Measurements from ENCODE around the gene UPF1.

Gene UPF1

GRCh38 chr19:18858906-18859646 lies 27.3 kb downstream of the UPF1 start:
- no peak for DNase-seq

DNA sequence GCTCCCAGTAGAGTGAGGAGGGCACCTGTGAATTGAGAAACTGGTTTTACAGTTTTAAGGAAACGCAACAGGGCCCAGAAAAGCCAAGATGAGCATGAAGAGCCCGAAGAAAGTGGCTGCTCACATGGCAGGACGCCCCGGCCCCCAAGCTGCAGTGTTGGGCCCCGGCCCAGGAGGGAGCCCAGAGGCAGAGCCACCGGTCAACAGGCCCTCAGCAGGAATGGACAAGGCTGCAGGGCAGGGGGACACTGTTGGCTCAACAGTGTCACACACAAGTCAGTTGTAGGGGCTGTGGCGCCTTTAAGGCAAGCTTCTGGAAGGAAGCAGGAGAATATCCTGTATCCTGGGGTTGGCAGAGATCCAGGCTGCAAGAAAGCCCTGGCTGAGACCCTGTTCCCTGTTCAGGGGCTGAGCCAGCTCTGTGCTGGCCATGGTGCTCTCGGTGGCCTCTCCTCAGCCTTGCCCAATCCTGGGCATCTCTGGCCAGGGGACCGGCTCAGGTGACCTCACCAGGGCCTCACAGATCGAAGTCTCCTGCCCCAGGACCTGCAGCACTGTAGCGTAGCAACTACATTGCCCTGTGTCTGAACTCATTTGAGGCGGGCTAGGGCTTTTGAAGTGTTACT lies 28.0 kb downstream of the UPF1 start:
- no peak for DNase-seq

DNA sequence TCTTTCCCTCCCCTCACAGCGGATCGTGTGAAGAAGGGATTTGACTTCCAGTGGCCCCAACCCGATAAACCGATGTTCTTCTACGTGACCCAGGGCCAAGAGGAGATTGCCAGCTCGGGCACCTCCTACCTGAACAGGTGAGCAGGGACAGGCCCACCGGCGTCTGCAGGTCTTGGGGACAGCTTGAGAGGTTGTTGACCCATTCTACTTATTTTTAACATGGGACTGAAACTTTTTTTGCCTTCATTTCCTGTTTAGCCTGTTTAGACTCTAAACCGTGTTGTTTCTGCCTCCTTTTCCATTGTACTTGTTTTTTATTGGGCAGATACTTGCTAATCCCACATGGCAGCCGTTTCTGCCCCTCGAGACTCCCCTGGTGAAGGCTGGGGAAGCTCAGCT lies 28.5 kb downstream of the UPF1 start:
- no peak for DNase-seq

GRCh38 chr19:18860725-18861124 lies 29.0 kb downstream of the UPF1 start:
- no peak for DNase-seq

DNA sequence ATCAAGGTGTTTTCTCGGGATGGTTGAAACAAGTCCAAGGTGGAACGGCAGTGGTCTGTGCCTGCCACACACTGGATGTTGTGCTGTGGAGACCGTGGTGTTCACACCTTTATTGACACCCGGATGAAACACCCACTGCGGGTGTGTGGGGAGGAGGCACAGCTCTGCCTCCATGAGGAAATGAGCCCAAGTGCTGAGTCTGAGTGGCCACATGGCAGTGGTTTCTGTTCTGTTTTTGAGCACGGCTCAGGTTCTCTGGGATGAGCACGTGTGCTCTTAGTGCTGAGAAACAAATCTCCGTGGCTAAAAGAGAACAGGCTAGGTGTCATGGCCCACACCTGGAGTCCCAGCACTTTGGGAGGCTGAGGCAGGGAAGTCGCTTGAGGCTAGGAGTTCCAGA lies 29.5 kb downstream of the UPF1 start:
- DNase-seq = no peak

GRCh38 chr19:18861917-18862316 lies 30.2 kb downstream of the UPF1 start:
- DNase-seq = no peak

- DNase-seq = no peak
Observed at GRCh38 chr19:18862976-18863842, 31.4 kb downstream of the UPF1 start.

GRCh38 chr19:18863843-18864362 lies 32.1 kb downstream of the UPF1 start:
- no peak for DNase-seq

- DNase-seq = no peak
Observed at GRCh38 chr19:18865106-18865972, 33.6 kb downstream of the UPF1 start.

DNA sequence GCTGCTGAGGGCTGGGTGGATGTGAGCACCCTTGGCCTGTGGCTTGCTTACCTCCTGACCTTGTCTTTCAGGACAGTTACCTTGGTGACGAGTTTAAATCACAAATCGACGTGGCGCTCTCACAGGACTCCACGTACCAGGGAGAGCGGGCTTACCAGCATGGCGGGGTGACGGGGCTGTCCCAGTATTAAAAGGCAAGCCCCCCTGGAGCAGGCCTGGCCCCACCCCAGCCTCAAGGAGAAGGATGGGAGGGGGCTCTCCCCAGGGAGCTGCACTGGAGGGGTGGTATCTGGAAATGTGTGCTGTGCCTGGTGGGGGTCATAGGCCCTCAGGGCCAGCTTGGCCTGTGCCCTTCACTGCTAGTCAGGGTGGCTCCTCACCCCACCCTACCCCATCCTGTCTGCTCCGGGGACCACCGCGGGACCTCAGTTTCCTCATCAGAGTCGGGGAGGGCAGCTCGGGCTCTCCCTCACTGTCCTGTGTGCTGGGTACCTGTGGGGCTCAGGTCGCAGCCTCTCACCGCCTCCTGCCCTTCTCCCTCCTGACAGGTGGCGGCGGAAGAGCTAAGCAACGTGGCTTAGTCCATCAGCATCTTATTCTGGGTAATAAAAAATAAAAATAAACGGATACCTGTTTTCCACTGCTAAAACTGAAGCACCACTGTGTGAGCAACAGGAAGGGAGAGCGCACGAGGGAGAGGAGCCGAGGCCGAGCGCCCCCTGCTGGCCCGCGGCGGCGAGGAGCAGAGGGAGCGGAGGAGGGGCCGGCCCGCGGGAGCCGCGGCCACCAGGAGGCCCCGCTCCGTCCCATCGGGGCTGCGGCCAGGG lies 34.4 kb downstream of the UPF1 start:
- DNase-seq = peak; percentile 51

DNA sequence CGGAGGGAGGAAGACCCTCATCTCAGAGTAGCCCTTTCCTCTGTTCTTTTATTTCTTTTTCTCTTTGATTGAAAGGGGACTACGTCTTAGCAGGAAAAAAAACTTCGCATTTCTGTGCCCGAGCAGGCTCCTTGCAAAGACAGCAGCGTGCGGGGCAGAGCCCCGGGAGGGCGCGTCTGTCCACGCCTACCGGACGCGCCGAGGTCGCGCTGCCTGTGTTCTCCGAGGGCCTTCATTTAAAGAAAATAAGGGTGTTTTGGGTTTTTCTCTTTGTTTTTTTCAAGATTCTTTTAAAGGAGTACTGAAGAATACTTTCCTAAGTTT lies 35.0 kb downstream of the UPF1 start:
- no peak for DNase-seq

DNA sequence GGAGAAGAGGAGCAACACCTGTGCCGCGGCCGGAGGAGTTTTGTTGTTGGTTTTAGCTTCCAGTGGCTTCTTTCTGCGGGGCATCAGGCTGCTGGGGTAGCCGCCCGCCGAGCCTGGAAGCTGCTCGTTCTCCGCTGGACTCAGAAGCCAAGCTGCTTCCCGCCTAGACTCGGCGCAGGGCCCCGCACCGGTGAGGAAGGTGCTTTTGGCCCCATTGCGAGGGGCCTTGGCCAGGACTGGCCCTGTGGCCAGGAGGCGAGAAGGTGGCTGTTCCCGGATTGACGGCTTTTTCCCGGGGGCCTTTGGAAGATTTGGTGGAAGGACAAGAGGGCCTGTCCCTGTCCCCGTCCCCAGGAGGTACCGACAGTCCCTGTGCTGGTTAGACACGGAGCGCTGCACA lies 35.4 kb downstream of the UPF1 start:
- DNase-seq = no peak

GRCh38 chr19:18867751-18868150 lies 36.0 kb downstream of the UPF1 start:
- no peak for DNase-seq

DNA sequence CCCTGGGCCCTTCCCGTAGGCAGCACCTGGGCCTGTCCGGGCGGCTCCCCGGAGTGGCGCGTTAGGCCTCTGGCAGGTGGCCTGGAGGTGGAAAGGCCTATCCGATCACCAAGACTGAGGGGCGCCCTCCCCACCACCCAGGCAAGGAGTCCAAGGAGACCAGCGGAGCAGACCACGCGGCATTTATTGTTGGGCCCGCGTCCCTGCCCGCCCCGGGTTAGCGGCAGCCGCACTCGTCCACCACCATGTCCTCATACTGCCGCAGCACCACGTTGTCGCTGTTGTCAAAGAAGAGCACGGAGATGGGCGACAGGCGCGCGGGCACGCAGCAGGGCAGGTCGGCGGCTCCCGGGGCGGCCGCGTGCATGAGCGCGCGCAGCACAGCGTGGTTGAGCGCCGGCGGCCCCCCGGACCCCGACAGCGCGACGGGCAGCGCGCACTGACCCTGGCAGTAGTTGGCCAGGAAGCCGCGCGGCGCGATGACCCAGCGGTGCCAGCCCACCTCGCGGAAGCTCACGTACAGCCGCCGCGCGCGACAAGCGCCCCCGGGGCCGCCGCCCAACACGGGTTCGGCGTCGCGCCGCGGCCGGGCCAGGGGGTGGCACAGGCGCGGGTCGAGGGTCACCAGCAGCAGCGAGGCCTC lies 36.7 kb downstream of the UPF1 start:
- DNase-seq = no peak

DNA sequence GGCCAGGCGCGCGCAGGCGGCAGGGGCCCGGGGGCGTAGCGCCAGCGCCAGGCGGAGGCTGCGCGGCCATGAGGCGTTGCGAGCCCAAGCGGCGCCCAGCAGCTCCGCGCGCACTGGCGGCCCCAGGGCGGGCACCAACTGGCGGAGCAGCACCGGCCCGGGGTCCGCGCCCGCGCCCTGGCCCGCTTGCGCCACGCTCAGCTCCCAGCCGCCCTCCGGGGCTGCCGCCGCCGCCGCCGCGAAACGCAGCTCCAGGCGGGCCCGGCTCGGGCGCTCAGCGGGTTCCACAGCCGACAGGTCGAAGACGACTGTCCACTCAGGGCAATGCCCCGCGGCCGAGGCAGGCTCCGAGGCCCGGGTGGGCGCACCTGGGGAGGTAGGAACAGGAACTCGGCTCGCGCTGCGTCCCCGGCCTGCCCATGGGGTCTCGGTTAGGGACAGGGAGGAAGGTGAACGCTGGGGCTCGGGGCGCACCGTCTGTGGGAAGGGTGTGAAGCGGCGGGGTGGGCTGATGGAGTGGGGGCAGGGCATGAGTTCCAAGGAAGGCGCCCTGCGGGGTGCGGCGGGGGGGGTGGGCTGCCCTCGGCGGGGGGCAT lies 37.4 kb downstream of the UPF1 start:
- DNase-seq = no peak

- DNase-seq = no peak
Observed at GRCh38 chr19:18869781-18870530, 38.2 kb downstream of the UPF1 start.

GRCh38 chr19:18870531-18871172 lies 38.9 kb downstream of the UPF1 start:
- no peak for DNase-seq

DNA sequence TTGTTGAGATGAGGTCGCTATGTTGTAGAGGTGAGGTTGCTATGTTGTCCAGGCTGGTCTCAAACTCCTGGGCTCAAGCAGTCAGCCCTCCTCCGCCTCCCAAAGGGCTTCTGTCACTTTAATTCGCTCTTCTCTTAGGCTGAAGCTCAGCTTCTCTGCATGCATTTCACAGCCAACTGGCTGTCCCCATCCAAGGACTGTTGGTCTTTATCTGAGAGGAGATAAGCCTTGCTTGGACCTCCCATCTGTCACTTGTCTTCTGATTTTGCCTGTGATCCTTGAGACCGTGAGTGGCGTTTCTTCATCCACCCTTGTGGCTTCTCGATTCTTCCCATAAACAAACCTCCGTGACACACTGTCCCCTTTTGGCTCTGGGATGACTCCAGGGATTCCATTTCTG lies 39.8 kb downstream of the UPF1 start:
- DNase-seq = no peak

DNA sequence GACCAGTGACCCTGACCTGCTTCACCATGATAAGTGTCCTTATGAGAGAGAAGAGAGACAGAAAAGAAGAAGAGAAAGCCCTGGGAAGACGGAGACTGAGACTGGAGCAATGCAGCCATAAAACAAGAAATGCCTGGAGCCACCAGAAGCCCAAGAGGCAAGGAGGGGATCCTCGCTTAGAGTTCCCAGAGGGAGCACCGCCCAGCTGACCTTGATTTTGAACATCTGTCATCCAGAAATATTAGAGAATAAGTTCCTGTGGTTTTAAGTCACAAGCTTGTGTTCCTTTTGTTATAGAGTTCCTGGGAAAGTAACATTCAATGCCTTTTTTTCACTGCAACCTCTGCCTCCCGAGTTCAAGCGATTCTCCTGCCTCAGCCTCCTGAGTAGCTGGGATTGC lies 44.0 kb downstream of the UPF1 start:
- no peak for DNase-seq

GRCh38 chr19:18876865-18877264 lies 45.1 kb downstream of the UPF1 start:
- no peak for DNase-seq
